GM12891 (cell line): Measurements from ENCODE around the gene CLN5.

ENCODE experiments used
- POLR2A ChIP-seq: IDR thresholded peaks from 2 replicates; pipeline ENCODE4 v1.6.1; 2011; ENCODE audit warnings: low read depth, low read length, control low read depth
- POLR2AphosphoS5 ChIP-seq: IDR thresholded peaks from 2 replicates; pipeline ENCODE4 v1.6.1; 2011; ENCODE audit warnings: low read depth, low read length, control low read depth
- POU2F2 ChIP-seq: IDR thresholded peaks from 2 replicates; pipeline ENCODE4 v1.6.1; 2011; ENCODE audit warnings: low read depth, mild to moderate bottlenecking, control low read depth, low read length, moderate library complexity
- SPI1 ChIP-seq: IDR thresholded peaks from 2 replicates; pipeline ENCODE4 v1.6.1; 2011; ENCODE audit warnings: low read depth, low read length, control low read depth
- TAF1 ChIP-seq: IDR thresholded peaks from 2 replicates; pipeline ENCODE4 v1.6.1; 2011; ENCODE audit warnings: low read depth, low read length, control low read depth

- TF ChIP-seq POU2F2 (no peak), POLR2A (no peak), SPI1 (no peak), TAF1 (no peak), POLR2AphosphoS5 (no peak)
Observed at GRCh38 chr13:76973920-76974617, 17.8 kb upstream of the CLN5 start.
